Osteoblast (primary cell): ENCODE data around the gene TSPAN4. TPM values are rescaled to one million over a fixed set of nuclear protein-coding genes. Genes with fewer than 3 reads are reported as not detected.

Source experiments
- DNase-seq: peaks from one replicate; pipeline ENCODE4 v3.0.0; 2011; ENCODE audit warnings: low spot score, mixed read lengths; ENCODE audit not compliant: insufficient read length; ENCODE audit errors: missing footprints
- H2AFZ ChIP-seq: 2 replicates; pipeline ENCODE4 v1.6.0; 2011; ENCODE audit warnings: mild to moderate bottlenecking, low read length
- H3K27ac ChIP-seq: 2 replicates; pipeline ENCODE4 v1.5.1; 2011; ENCODE audit warnings: mild to moderate bottlenecking, low read depth, low read length, moderate library complexity
- H3K27me3 ChIP-seq: 2 replicates; pipeline ENCODE4 v1.6.0; 2012; ENCODE audit warnings: mild to moderate bottlenecking, control low read depth, inconsistent platforms, low read length, moderate library complexity; ENCODE audit not compliant: insufficient read depth
- H3K36me3 ChIP-seq: 2 replicates; pipeline ENCODE4 v1.5.1; 2011; ENCODE audit warnings: mild to moderate bottlenecking, low read length, control low read depth, moderate library complexity; ENCODE audit not compliant: insufficient read depth
- H3K4me1 ChIP-seq: 2 replicates; pipeline ENCODE4 v1.5.1; 2011; ENCODE audit warnings: mild to moderate bottlenecking, low read length, control low read depth, moderate library complexity; ENCODE audit not compliant: insufficient read depth
- H3K4me2 ChIP-seq: 2 replicates; pipeline ENCODE4 v1.6.0; 2011; ENCODE audit warnings: mild to moderate bottlenecking, low read length; ENCODE audit not compliant: insufficient read depth
- H3K4me3 ChIP-seq: fragments of 200-600 bp; sonication (generic); 3 replicates; pipeline ENCODE4 v1.5.1; 2012; ENCODE audit warnings: mild to moderate bottlenecking, low read length, inconsistent platforms; ENCODE audit not compliant: insufficient read depth
- H3K79me2 ChIP-seq: 2 replicates; pipeline ENCODE4 v1.6.0; 2012; ENCODE audit warnings: mild to moderate bottlenecking, low read length, control low read depth, inconsistent platforms; ENCODE audit not compliant: insufficient read depth
- H3K9me3 ChIP-seq: 2 replicates; pipeline ENCODE4 v1.5.1; 2011; ENCODE audit warnings: low read depth, low read length, control low read depth
- H4K20me1 ChIP-seq: 2 replicates; pipeline ENCODE4 v1.6.0; 2012; ENCODE audit warnings: mild to moderate bottlenecking, low read length, control low read depth; ENCODE audit not compliant: insufficient read depth
- CTCF ChIP-seq: IDR thresholded peaks from 2 replicates; pipeline ENCODE4 v1.5.1; 2011; ENCODE audit warnings: mild to moderate bottlenecking, low read depth, low read length, moderate library complexity; ENCODE audit errors: extremely low read depth
- total RNA-seq: library from RNA; depleted of rRNA; stranded (reverse); fragments of >200 nt; gene quantifications from 2 replicates; pipeline ENCODE4 v1.2.3, GENCODE V29; 2012

TSPAN4 gene
- total RNA-seq, 1 donor: 168 TPM

GRCh38 chr11:847876-848275 lies 5.2 kb downstream of the TSPAN4 start:
- Histone ChIP-seq H3K9me3 (no peaks in the 10 kb centered on the region), H3K4me3 (no peak overlapping the region), H3K36me3 (peaks cover 6% of the 10 kb centered on the region), H3K27me3 (no peaks in the 10 kb centered on the region), H3K79me2 (peaks cover 82% of the 10 kb centered on the region), H2AFZ (no peak overlapping the region), H3K27ac (no peak overlapping the region), H4K20me1 (peaks cover 37% of the 10 kb centered on the region), H3K4me2 (no peak overlapping the region), H3K4me1 (peaks cover 27% of the 10 kb centered on the region)
- no peak for DNase-seq
- no peak for TF ChIP-seq CTCF

GRCh38 chr11:848380-848931 lies 5.8 kb downstream of the TSPAN4 start:
- DNase-seq: peak; percentile 99
- Histone ChIP-seq H3K9me3 (no peaks in the 10 kb centered on the region), H3K36me3 (peaks cover 6% of the 10 kb centered on the region), H3K79me2 (peaks cover 83% of the 10 kb centered on the region), H3K4me1 (peaks cover 27% of the 10 kb centered on the region), H3K27me3 (no peaks in the 10 kb centered on the region), H3K4me2 (no peak overlapping the region), H3K4me3 (no peak overlapping the region), H3K27ac (no peak overlapping the region), H2AFZ (no peak overlapping the region), H4K20me1 (peaks cover 37% of the 10 kb centered on the region)
- peak; percentile 73 for TF ChIP-seq CTCF

GRCh38 chr11:849104-849824 lies 6.6 kb downstream of the TSPAN4 start:
- peak; percentile 95 for DNase-seq
- Histone ChIP-seq H3K4me2 (no peak overlapping the region), H3K27ac (no peak overlapping the region), H3K27me3 (no peaks in the 10 kb centered on the region), H3K36me3 (peaks cover 6% of the 10 kb centered on the region), H3K4me3 (peak overlapping the region; percentile 28), H3K9me3 (no peaks in the 10 kb centered on the region), H3K4me1 (peaks cover 27% of the 10 kb centered on the region), H4K20me1 (peaks cover 45% of the 10 kb centered on the region), H3K79me2 (peaks cover 91% of the 10 kb centered on the region), H2AFZ (no peak overlapping the region)
- TF ChIP-seq CTCF: no peak

GRCh38 chr11:849951-850774 lies 7.5 kb downstream of the TSPAN4 start:
- Histone ChIP-seq H3K4me3 (no peak overlapping the region), H3K79me2 (peaks cover 93% of the 10 kb centered on the region), H3K9me3 (no peaks in the 10 kb centered on the region), H3K27ac (no peak overlapping the region), H3K36me3 (peaks cover 6% of the 10 kb centered on the region), H3K4me1 (peaks cover 21% of the 10 kb centered on the region), H4K20me1 (peaks cover 47% of the 10 kb centered on the region), H2AFZ (no peak overlapping the region), H3K4me2 (no peak overlapping the region), H3K27me3 (no peaks in the 10 kb centered on the region)
- no peak for TF ChIP-seq CTCF
- no peak for DNase-seq
